ENCODE data around the gene EFL1. TPM values are rescaled to one million over a fixed set of nuclear protein-coding genes. Genes with fewer than 3 reads are reported as not detected.

The EFL1 gene
- total and polyA plus RNA-seq, 10 of the 15 experiments (the other 5 are each of a cell fraction or from before 2014, with no cell fraction given), result 6.2 to 42.3 (median 24.7) TPM

- H3K27me3 ChIP-seq (replicated peaks in 1 of 2; ENCODE audit: control insufficient read depth in 2 of 2, insufficient read depth in 2 of 2, low read length in 1 of 2), result no peaks in the 10 kb centered on the region; a peak in 1 of 4 replicates
- ATAC-seq (no peak), DNase-seq (ENCODE audit: low read depth, low spot score) (no peak), FAIRE-seq (no peak)
- no peaks in the 10 kb centered on the region for H3K36me3 ChIP-seq (ENCODE audit: control insufficient read depth in 2 of 2, insufficient read depth in 2 of 2, low read length in 1 of 2)
- no peaks in the 10 kb centered on the region for H3K9me3 ChIP-seq (replicated peaks; ENCODE audit: control insufficient read depth, insufficient read depth, low read length)
- H2AFZ ChIP-seq (ENCODE audit: control insufficient read depth, low read depth, low read length), result no peak overlapping the region
- in situ Hi-C loops (cut with MboI), result no loop called here
- no peak overlapping the region for H3K4me2 ChIP-seq (ENCODE audit: control insufficient read depth, insufficient read depth)
- TF ChIP-seq SKIL (IDR thresholded peaks at IDR 0.05; ENCODE audit: low read depth, poor library complexity, severe bottlenecking) (no peak), PBX3 (IDR thresholded peaks at IDR 0.05; ENCODE audit: insufficient replicate concordance, low read depth, low read length) (no peak), RAD21 (IDR thresholded peaks at IDR 0.05; ENCODE audit: insufficient read depth, low read depth, low read length) (no peak), PAX5 (IDR thresholded peaks at IDR 0.05; ENCODE audit: borderline replicate concordance, low read depth, low read length) (no peak)
- H3K27ac ChIP-seq (ENCODE audit: control insufficient read depth, insufficient read depth), result no peak overlapping the region
- ChIA-PET CTCF (interaction anchor here (1.5 kb wide), 1 partner anchor 92 kb away, joined by 5 read pairs; no protein-coding TSS in a partner anchor), RAD21 (ENCODE audit: unreplicated experiment) (no interaction called here), SMC1A (ENCODE audit: uncharacterized antibody, unreplicated experiment) (interaction anchor here (0.6 to 4.1 kb wide), 3 partner anchors 9 to 91 kb away, joined by 3 to 26 read pairs (median 4); no protein-coding TSS in a partner anchor), POLR2A (no interaction called here)
- H3K4me3 ChIP-seq, result no peak overlapping the region
- H3K9ac ChIP-seq (ENCODE audit: control insufficient read depth, insufficient read depth, low read length), result no peak overlapping the region
- H3K4me1 ChIP-seq (ENCODE audit: control insufficient read depth, insufficient read depth, low read length), result no peaks in the 10 kb centered on the region
- WGBS (ENCODE audit: insufficient coverage, insufficient replicate concordance, low lambda C conversion rate, missing lambda C conversion rate), result 47% methylated on average over 5 of the region's 5 CpGs
- no TSS peak for BruUV-seq (replicated peaks)
- H3K79me2 ChIP-seq (ENCODE audit: control insufficient read depth, insufficient read depth, low read length), result no peaks in the 10 kb centered on the region
- intact Hi-C loops (cut with micrococcal nuclease; ENCODE audit: unreplicated experiment), result loop anchor here (10.0 kb wide), 1 partner anchor 622 kb away; no protein-coding TSS in a partner anchor
- H4K20me1 ChIP-seq (ENCODE audit: control insufficient read depth, insufficient read depth), result no peaks in the 10 kb centered on the region
Observed at GRCh38 chr15:82106679-82107078, 155.9 kb downstream of the EFL1 start.

Measured in GM12878 (cell line).